K562 (cell line): ENCODE data around the gene HES5. TPM values are rescaled to one million over a fixed set of nuclear protein-coding genes. Genes with fewer than 3 reads are reported as not detected.

Source experiments
- ATAC-seq: fragments of 200-7000 bp; cut with Tn5 transposase; 3 replicates; pipeline ENCODE4 v1.9.1; 2020; ENCODE audit warnings: moderate library complexity
- BruUV-seq: library from RNA; stranded (reverse); fragments of 400-500 nt; replicated peaks from 2 replicates; lab custom pipeline; 2021; lab: Mats Ljungman, UMichigan
- CTCF ChIA-PET: fragments of 300-600 bp; formaldehyde crosslinking; extraction: SDS; loops from one replicate; lab custom pipeline; 2021; ENCODE audit warnings: low intra/inter-chr PET ratio; lab: Yijun Ruan, JAX
- POLR2A ChIA-PET: fragments of 300-600, 350-650 bp; sonication (Branson Sonifier 250); formaldehyde crosslinking; extraction: SDS; loops from one replicate; lab custom pipeline; 2021; ENCODE audit warnings: antibody characterized with exemption, inconsistent platforms; lab: Yijun Ruan, JAX
- DNase-seq, 4 experiments: peaks; one replicate each; pipeline versions ENCODE4 v3.0.0 to v3.0.0-alpha.2; 2011 to 2018; ENCODE audit warnings: low spot score in 3 of 4, mixed read lengths in 3 of 4; ENCODE audit errors: extremely low read depth in 1 of 4
- FAIRE-seq: peaks from 2 replicates; lab custom pipeline; 2011; peaks lifted over from hg19 to GRCh38; lab: Jason Lieb, UNC
- H2AFZ ChIP-seq: 2 replicates; pipeline ENCODE4 v1.6.0; 2011; ENCODE audit warnings: low read depth, low read length, control low read depth, inconsistent platforms
- H3K27ac ChIP-seq: fragments of 200-600 bp; 3 replicates; pipeline ENCODE4 v1.8.0; 2011; ENCODE audit warnings: low read depth, mild to moderate bottlenecking, control low read depth, inconsistent platforms, low read length, moderate library complexity, mixed read lengths; ENCODE audit errors: extremely low read depth
- H3K27me3 ChIP-seq, 2 experiments: fragments of 300-600 bp in 1 of 2; 2 replicates in 1 of 2; 3 replicates in 1 of 2; pipeline versions ENCODE4 v1.6.0 to v1.8.0; 2011; ENCODE audit warnings: inconsistent platforms in 2 of 2, low read length in 2 of 2, mild to moderate bottlenecking in 1 of 2, mixed read lengths in 1 of 2, moderate library complexity in 1 of 2; ENCODE audit not compliant: control insufficient read depth in 2 of 2, insufficient read depth in 2 of 2
- H3K36me3 ChIP-seq: fragments of 300-600 bp; 3 replicates; pipeline ENCODE4 v1.8.0; 2011; ENCODE audit warnings: mild to moderate bottlenecking, low read length, inconsistent platforms; ENCODE audit not compliant: control insufficient read depth, insufficient read depth
- H3K4me1 ChIP-seq, 2 experiments: fragments of 200-600 bp in 1 of 2; replicated peaks in 1 of 2; 2 replicates in 1 of 2; 3 replicates in 1 of 2; pipeline versions ENCODE4 v1.5.1 to v1.8.0; 2011; ENCODE audit warnings: inconsistent platforms in 2 of 2, low read length in 2 of 2, mild to moderate bottlenecking in 1 of 2, mixed read lengths in 1 of 2, moderate library complexity in 1 of 2; ENCODE audit not compliant: control insufficient read depth in 2 of 2, insufficient read depth in 2 of 2
- H3K4me2 ChIP-seq: 2 replicates; pipeline ENCODE4 v1.6.1; 2011; ENCODE audit warnings: low read length, control low read depth, inconsistent platforms, mixed read lengths; ENCODE audit not compliant: insufficient read depth
- H3K4me3 ChIP-seq: fragments of 200-600 bp; sonication (generic), shearing (Covaris generic); 2 replicates; pipeline ENCODE4 v1.5.1; 2016; ENCODE audit warnings: control low read depth, inconsistent platforms
- H3K79me2 ChIP-seq: fragments of 200-600 bp; 3 replicates; pipeline ENCODE4 v1.8.0; 2011; ENCODE audit warnings: low read length, inconsistent platforms; ENCODE audit not compliant: control insufficient read depth, insufficient read depth
- H3K9ac ChIP-seq, 2 experiments: 2 replicates each; pipeline versions ENCODE4 v1.6.0 to v1.6.1; 2011; ENCODE audit warnings: low read depth in 2 of 2, low read length in 2 of 2, control low read depth in 1 of 2, inconsistent platforms in 1 of 2, mild to moderate bottlenecking in 1 of 2, mixed read lengths in 1 of 2; ENCODE audit not compliant: insufficient read depth in 1 of 2
- H3K9me1 ChIP-seq: one replicate; pipeline ENCODE4 v1.6.0; 2011; ENCODE audit warnings: inconsistent platforms, mild to moderate bottlenecking, low read length, moderate library complexity; ENCODE audit not compliant: control insufficient read depth, insufficient read depth
- H3K9me3 ChIP-seq: replicated peaks from 2 replicates; pipeline ENCODE4 v1.5.1; 2011; ENCODE audit warnings: low read depth, low read length, inconsistent platforms; ENCODE audit not compliant: control insufficient read depth, insufficient read depth
- H4K20me1 ChIP-seq: replicated peaks from 2 replicates; pipeline ENCODE4 v1.6.1; 2011; ENCODE audit warnings: low read length, inconsistent platforms, mixed read lengths; ENCODE audit not compliant: control insufficient read depth, insufficient read depth
- HSF4 ChIP-seq: fragments of 250-450 bp; sonication (Bioruptor Pico); IDR thresholded peaks from 2 replicates; pipeline ENCODE4 v2.1.2; 2022; ENCODE audit warnings: mild to moderate bottlenecking, moderate library complexity, borderline replicate concordance
- NCOA1 ChIP-seq: fragments of 450-650 bp; IDR thresholded peaks from 2 replicates; pipeline ENCODE4 v1.6.1; 2016; ENCODE audit warnings: low read depth
- NR1H2 ChIP-seq: sonication (generic); formaldehyde crosslinking; IDR thresholded peaks from 2 replicates; pipeline ENCODE4 v1.4.0; 2020; ENCODE audit warnings: mild to moderate bottlenecking, missing genetic modification reagents
- PML ChIP-seq: IDR thresholded peaks from 2 replicates; pipeline ENCODE4 v1.6.1; 2012; ENCODE audit warnings: low read length, inconsistent platforms
- SLC30A9 ChIP-seq: fragments of 250-450 bp; sonication (Bioruptor Pico); IDR thresholded peaks from 2 replicates; pipeline ENCODE4 v1.8.0; 2022; ENCODE audit warnings: mild to moderate bottlenecking, moderate library complexity
- TCFL5 ChIP-seq: fragments of 250-450 bp; sonication (Bioruptor Pico); conservative IDR thresholded peaks from 2 replicates; pipeline ENCODE4 v1.6.1; 2021; ENCODE audit warnings: mild to moderate bottlenecking, moderate library complexity, matching md5 sums
- THRB ChIP-seq: fragments of 450-650 bp; formaldehyde crosslinking; conservative IDR thresholded peaks from 2 replicates; pipeline ENCODE4 v1.4.0; 2022; ENCODE audit warnings: mild to moderate bottlenecking, missing genetic modification characterization
- ZC3H8 ChIP-seq: fragments of 450-650 bp; IDR thresholded peaks from 2 replicates; pipeline ENCODE4 v1.6.1; 2017
- ZNF347 ChIP-seq: fragments of 450-650 bp; formaldehyde crosslinking; IDR thresholded peaks from 2 replicates; pipeline ENCODE4 v1.4.0; 2020; ENCODE audit warnings: low read depth, mild to moderate bottlenecking, moderate library complexity
- WGBS: fragments of 100-300 bp; shearing (Covaris generic); methylation state at CpG from one replicate; pipeline ENCODE4 v1.1.6; 2016; ENCODE audit warnings: low coverage, mixed read lengths; ENCODE audit not compliant: insufficient coverage; ENCODE audit errors: missing lambda C conversion rate; 5-methylcytosine and 5-hydroxymethylcytosine counted together
- in situ Hi-C: fragments of 300-500 bp; cut with MboI; formaldehyde crosslinking; loops from 4 replicates; pipeline ENCODE4 v1.15.0; 2018; ENCODE audit warnings: inconsistent platforms, mixed read lengths
- intact Hi-C: fragments of 100-400 bp; cut with micrococcal nuclease; formaldehyde crosslinking; loops from 2 replicates; pipeline ENCODE4 v1.14.2; 2022
- polyA plus RNA-seq, 8 experiments: library from polyadenylated mRNA; depleted of rRNA in 4 of 8; stranded (reverse) in 5 of 8; unstranded in 3 of 8; fragments of >200 nt; fragmentation: Nextera tagmentation in 2 of 8; fragmentation: Illumina TruSeq in 1 of 8; extraction: Ambion mirVana in 2 of 8; extraction: Trizol in 1 of 8; gene quantifications; 2 replicates each; pipeline versions ENCODE4 v1.2.1 to v1.2.3, GENCODE V29; 2011 to 2014; ENCODE audit warnings: inconsistent platforms in 1 of 8, missing spikeins in 1 of 8
- total RNA-seq, 7 experiments: library from RNA; depleted of rRNA in 6 of 7; stranded (reverse); fragments of >200 nt in 6 of 7; fragmentation: Illumina TruSeq in 2 of 7; extraction: Trizol in 2 of 7; gene quantifications; 2 replicates each; pipeline versions ENCODE4 v1.2.1 to v1.2.3, GENCODE V29; 2011 to 2021; ENCODE audit warnings: low replicate concordance in 1 of 7
- TF ChIP-seq, protein P1 (sequence below), 2 experiments: IDR thresholded peaks; 2 replicates each; pipeline ENCODE4 v1.6.1; 2011; ENCODE audit warnings: borderline replicate concordance in 1 of 2, control low read depth in 1 of 2, low read depth in 1 of 2, low read length in 1 of 2, mild to moderate bottlenecking in 1 of 2, mixed read lengths in 1 of 2, moderate library complexity in 1 of 2; ENCODE audit not compliant: insufficient read depth in 1 of 2, insufficient read length in 1 of 2, poor library complexity in 1 of 2, severe bottlenecking in 1 of 2; ENCODE audit errors: extremely low read depth in 1 of 2

Gene HES5
- total and polyA plus RNA-seq, 9 of the 15 experiments (the other 6 are each of a cell fraction or from before 2014, with no cell fraction given) = not detected

GRCh38 chr1:2534315-2534686 is 4.2 kb upstream of the HES5 start (continued):
- TF ChIP-seq ZNF347 (CRISPR knock-in tag) (no peak), THRB (CRISPR knock-in tag) (no peak), HSF4 (CRISPR knock-in tag) (no peak), NCOA1 (no peak), TCFL5 (no peak), PML (no peak), SLC30A9 (CRISPR knock-in tag) (no peak)
- TF ChIP-seq, protein P1, sequence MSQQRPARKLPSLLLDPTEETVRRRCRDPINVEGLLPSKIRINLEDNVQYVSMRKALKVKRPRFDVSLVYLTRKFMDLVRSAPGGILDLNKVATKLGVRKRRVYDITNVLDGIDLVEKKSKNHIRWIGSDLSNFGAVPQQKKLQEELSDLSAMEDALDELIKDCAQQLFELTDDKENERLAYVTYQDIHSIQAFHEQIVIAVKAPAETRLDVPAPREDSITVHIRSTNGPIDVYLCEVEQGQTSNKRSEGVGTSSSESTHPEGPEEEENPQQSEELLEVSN (IDR thresholded peaks at IDR 0.05; ENCODE audit: borderline replicate concordance in 1 of 2, extremely low read depth in 1 of 2, insufficient read depth in 1 of 2, insufficient read length in 1 of 2, low read depth in 1 of 2, low read length in 1 of 2, poor library complexity in 1 of 2, severe bottlenecking in 1 of 2) = no peak

DNA sequence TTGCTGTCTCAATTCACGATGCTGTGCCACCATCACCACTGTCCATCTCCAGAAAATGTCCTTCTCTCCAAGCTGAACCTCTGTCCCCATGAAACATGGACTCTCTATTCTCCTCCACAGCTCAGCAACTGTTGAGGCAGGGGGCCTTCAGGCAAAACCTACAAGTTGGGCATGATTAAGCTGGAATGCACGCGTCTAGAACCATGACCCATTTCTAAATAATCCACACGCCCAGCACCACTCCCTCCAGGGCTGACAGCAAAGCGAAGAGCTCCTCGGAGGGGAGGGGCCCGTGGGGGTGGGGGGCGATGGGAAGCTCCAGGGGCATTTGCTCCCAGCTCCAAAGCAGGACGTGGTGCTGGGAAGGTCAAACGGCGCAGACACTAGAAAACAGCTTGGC is 3.3 kb upstream of the HES5 start:
- Histone ChIP-seq H3K36me3 (no peaks in the 10 kb centered on the region), H3K79me2 (no peaks in the 10 kb centered on the region), H3K9me3 (no peaks in the 10 kb centered on the region), H3K27ac (no peak overlapping the region), H3K4me1 (peaks cover 0 to 73% of the 10 kb centered on the region in 2 experiments; a peak in 3 of 5 replicates), H3K4me3 (no peak overlapping the region), H2AFZ (no peak overlapping the region), H4K20me1 (peaks cover 6% of the 10 kb centered on the region; the same call in 1 of the 2 replicates), H3K9ac (no peak overlapping the region), H3K4me2 (no peak overlapping the region), H3K9me1 (no peaks in the 10 kb centered on the region), H3K27me3 (peaks cover 46 to 74% of the 10 kb centered on the region in 2 experiments; a peak in 4 of 5 replicates)
- CTCF ChIA-PET = no interaction called here
- in situ Hi-C loops = loop anchor here (25.0 kb wide), 1 partner anchor 346 kb away; the partner anchor contains the start of gene FAAP20
- ATAC-seq (no peak), DNase-seq (no peak), FAIRE-seq (no peak)
- WGBS = 8% methylated on average over 11 of the region's 11 CpGs
- no TSS peak for BruUV-seq
- TF ChIP-seq NR1H2 (CRISPR knock-in tag) (no peak), ZC3H8 (no peak)
- TF ChIP-seq, all 486 proteins: peak for 0
- POLR2A ChIA-PET = interaction anchor here (1.1 to 1.5 kb wide), 3 partner anchors 8 to 14 kb away, joined by 3 to 4 read pairs (median 3); no protein-coding TSS in a partner anchor
- intact Hi-C loops = no loop called here
